ENCODE measurements around the gene PRPF40A. TPM values are rescaled to one million over a fixed set of nuclear protein-coding genes. Genes with fewer than 3 reads are reported as not detected.

The PRPF40A gene
- total and polyA plus RNA-seq, 9 of the 15 experiments (the other 6 are each of a cell fraction or from before 2014, with no cell fraction given): 168 to 304 (median 264) TPM

DNA sequence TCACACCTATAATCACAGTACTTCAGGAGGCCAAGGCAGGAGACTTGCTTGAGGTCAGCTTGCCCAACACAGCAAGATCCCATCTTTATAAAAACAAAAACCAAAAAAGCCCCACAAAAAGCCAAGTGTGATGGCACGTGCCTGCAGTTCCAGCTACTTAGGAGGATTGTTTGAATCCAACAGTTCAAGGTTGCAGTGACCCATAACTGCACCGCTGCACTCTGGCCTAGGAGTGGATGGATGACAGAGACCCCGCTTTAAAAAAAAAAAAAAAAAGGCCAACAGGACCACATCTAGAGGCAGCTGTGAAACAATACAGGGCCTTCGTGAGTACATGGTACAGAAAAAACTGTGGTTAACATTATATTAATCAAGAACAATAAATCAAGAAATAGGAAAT, 56.2 kb downstream of the PRPF40A start (continued):
- TF ChIP-seq, protein P1, sequence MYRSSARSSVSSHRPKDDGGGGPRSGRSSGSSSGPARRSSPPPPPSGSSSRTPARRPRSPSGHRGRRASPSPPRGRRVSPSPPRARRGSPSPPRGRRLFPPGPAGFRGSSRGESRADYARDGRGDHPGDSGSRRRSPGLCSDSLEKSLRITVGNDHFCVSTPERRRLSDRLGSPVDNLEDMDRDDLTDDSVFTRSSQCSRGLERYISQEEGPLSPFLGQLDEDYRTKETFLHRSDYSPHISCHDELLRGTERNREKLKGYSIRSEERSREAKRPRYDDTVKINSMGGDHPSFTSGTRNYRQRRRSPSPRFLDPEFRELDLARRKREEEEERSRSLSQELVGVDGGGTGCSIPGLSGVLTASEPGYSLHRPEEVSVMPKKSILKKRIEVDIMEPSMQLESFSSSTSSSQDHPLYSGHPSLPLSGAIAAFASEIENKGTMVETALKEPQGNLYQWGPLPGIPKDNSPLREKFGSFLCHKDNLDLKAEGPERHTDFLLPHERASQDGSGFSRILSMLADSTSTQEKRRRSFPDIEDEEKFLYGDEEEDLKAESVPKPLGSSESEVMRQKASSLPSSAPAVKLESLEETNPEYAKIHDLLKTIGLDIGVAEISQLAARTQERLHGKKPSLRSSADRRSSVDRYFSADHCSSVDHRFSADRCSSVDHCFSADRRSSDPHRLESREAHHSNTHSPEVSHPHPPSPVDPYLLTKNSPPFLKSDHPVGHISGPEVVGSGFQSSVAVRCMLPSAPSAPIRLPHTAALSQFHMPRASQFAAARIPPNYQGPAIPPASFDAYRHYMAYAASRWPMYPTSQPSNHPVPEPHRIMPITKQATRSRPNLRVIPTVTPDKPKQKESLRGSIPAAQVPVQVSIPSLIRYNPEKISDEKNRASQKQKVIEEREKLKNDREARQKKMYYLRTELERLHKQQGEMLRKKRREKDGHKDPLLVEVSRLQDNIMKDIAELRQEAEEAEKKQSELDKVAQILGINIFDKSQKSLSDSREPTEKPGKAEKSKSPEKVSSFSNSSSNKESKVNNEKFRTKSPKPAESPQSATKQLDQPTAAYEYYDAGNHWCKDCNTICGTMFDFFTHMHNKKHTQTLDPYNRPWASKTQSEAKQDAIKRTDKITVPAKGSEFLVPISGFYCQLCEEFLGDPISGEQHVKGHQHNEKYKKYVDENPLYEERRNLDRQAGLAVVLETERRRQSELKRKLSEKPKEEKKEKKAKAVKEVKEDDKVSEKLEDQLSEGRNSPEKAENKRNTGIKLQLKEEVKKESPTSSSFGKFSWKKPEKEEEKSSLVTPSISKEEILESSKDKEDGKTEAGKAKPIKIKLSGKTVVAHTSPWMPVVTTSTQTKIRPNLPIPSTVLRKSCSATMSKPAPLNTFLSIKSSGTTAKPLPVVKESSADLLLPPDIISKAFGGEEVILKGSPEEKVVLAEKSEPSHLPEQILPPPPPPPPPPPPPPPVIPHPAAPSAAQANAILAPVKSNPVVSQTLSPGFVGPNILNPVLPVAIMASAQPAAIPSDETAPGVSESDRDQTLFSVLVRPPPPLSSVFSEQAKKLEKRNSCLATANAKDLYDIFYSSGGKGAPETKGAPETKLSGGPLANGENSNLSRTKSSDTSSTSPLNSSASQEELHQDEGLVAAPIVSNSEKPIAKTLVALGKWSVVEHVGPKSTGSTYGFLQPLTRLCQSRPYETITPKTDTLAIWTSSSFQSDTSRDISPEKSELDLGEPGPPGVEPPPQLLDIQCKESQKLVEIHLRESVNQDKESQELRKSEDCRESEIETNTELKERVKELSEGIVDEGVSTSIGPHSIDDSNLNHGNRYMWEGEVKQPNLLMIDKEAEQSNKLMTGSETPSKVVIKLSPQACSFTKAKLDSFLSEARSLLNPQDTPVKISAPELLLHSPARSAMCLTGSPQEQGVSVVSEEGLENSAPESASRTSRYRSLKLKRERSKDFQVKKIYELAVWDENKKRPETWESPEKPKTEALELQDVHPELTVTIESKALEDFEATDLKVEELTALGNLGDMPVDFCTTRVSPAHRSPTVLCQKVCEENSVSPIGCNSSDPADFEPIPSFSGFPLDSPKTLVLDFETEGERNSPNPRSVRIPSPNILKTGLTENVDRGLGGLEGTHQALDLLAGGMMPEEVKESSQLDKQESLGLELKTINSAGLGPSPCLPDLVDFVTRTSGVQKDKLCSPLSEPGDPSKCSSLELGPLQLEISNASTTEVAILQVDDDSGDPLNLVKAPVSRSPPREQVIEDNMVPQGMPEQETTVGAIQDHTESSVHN (IDR thresholded peaks at IDR 0.05; ENCODE audit: borderline replicate concordance in 1 of 2, low read depth in 1 of 2): no peak
- TF ChIP-seq HDGF (IDR thresholded peaks at IDR 0.05): no peak
- TF ChIP-seq RUNX1 (IDR thresholded peaks at IDR 0.05; ENCODE audit: low read depth): no peak
- TF ChIP-seq MTA1 (IDR thresholded peaks at IDR 0.05; ENCODE audit: borderline replicate concordance): no peak
- no peak for TF ChIP-seq ZKSCAN1 (IDR thresholded peaks at IDR 0.05; ENCODE audit: low read depth, low read length)
- no peak for TF ChIP-seq ZNF444 (CRISPR knock-in tag; IDR thresholded peaks at IDR 0.05)
- no peak for TF ChIP-seq PATZ1 (CRISPR knock-in tag; IDR thresholded peaks at IDR 0.05; ENCODE audit: borderline replicate concordance)
